ENCODE results near the gene DNAJB13. TPM values are rescaled to one million over a fixed set of nuclear protein-coding genes. Genes with fewer than 3 reads are reported as not detected.

Gene DNAJB13
- total RNA-seq, 4 donors from 2014 or later: 0.75 TPM; not detected in 3

DNA sequence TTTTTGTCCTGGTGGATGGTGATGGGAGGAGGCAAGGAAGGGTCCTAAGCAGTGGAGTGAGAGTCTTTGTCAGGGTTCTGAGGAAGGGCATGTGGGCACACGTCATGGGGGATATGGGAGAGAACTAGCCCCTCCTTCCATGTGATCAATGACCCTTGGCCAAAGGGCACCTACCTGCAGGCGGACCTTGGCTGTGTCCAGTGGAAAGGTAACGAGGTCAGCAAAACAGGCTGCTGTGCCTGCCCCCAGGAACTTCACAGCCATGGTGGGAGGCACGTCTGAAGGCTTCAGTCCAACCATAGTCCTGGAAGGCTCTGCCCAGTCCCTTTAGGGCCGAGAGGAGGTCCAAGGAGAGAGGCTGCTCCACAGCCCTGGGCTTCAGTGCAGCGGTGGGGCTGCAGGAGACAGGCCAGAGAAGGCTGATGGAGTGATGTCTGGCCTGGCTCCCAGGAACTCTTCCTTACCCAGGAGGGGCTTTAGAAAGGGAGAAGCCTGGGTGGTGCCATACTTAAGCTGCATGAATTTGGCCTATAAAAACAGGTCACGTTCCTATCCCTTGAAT is 56.0 kb downstream of the DNAJB13 start:
- DNase-seq: no peak
- Histone ChIP-seq H3K27ac (no peak overlapping the region), H3K9me3 (no peaks in the 10 kb centered on the region), H3K36me3 (peaks cover 7 to 8% of the 10 kb centered on the region in 2 donors), H3K4me1 (peaks cover 0 to 39% of the 10 kb centered on the region in 2 donors), H3K4me3 (replicated peaks in 1 of 3) (no peak overlapping the region), H3K27me3 (no peaks in the 10 kb centered on the region)
- 72 to 88% methylated on average over 7 of the region's 7 CpGs for WGBS, 2 donors
- no peak for TF ChIP-seq POLR2A (IDR thresholded peaks at IDR 0.05)
- TF ChIP-seq, protein P1, sequence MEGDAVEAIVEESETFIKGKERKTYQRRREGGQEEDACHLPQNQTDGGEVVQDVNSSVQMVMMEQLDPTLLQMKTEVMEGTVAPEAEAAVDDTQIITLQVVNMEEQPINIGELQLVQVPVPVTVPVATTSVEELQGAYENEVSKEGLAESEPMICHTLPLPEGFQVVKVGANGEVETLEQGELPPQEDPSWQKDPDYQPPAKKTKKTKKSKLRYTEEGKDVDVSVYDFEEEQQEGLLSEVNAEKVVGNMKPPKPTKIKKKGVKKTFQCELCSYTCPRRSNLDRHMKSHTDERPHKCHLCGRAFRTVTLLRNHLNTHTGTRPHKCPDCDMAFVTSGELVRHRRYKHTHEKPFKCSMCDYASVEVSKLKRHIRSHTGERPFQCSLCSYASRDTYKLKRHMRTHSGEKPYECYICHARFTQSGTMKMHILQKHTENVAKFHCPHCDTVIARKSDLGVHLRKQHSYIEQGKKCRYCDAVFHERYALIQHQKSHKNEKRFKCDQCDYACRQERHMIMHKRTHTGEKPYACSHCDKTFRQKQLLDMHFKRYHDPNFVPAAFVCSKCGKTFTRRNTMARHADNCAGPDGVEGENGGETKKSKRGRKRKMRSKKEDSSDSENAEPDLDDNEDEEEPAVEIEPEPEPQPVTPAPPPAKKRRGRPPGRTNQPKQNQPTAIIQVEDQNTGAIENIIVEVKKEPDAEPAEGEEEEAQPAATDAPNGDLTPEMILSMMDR (IDR thresholded peaks at IDR 0.05): no peak
- intact Hi-C loops (cut with DNase I): no loop called here

DNA sequence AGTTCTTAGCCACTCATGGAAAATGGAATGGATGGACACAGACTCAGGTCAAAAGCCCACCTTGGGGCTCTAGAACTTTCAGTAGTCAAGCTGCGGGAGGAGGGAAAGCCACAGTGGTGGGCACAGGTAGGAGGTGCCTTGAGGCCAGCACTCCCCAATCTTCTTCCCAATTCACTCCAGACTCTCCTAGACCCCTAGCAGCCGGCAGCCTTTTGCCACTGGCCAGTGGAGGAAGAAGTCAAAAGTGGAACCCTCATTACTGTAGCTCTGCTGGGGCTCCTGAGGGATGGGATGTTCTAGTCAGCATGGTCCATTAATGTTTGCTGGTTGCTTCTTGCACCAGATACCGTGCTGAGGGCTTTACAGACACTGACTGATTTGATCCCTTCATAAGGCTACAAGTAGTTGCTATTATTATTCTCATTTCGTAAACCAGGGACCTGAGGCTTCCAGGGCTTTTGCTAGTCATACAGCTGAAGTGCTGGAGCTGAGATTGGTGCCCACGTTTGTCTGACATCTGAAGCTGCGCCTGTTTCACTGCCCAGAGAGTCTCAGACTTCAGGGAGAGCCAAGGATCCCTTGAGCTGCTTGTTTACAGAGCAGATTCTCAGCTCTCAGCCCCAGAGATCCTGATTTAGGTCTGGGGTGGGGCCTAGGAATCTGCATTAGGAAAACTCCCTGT is 57.0 kb downstream of the DNAJB13 start:
- intact Hi-C loops (cut with DNase I): no loop called here

GRCh38 chr11:74008373-74009229 is 57.8 kb downstream of the DNAJB13 start, which contains the start of gene UCP3:
TSS of gene UCP3 (minus strand) at chr11:74009085. CDS start at chr11:74007042, 2,043 bp downstream.
- no peaks in the 10 kb centered on the region for H3K9me3 ChIP-seq
- no peak within 1 kb of the TSS for H3K4me3 ChIP-seq (replicated peaks in 1 of 3)
- no peak for TF ChIP-seq POLR2A (IDR thresholded peaks at IDR 0.05)
- TF ChIP-seq, protein P1 (IDR thresholded peaks at IDR 0.05): no peak
- 60 to 68% methylated on average over 9 of the region's 9 CpGs for WGBS, 2 donors
- peaks cover 0 to 39% of the 10 kb centered on the region in 2 donors for H3K4me1 ChIP-seq
- no peaks in the 10 kb centered on the region for H3K27me3 ChIP-seq
- peak within 1 kb of the TSS in 1 of 3 donors; percentile 65 for H3K27ac ChIP-seq
- intact Hi-C loops (cut with DNase I): no loop called here
- DNase-seq: peak; percentile 40 to 52
- peaks cover 0 to 3% of the 10 kb centered on the region in 2 donors for H3K36me3 ChIP-seq

More for the DNA sequence above, 57.0 kb downstream of the DNAJB13 start:
- WGBS, 2 donors: 77 to 81% methylated on average over 5 to 6 of the region's 6 CpGs
- no peaks in the 10 kb centered on the region for H3K9me3 ChIP-seq
- TF ChIP-seq POLR2A (IDR thresholded peaks at IDR 0.05): no peak
- TF ChIP-seq, protein P1 (IDR thresholded peaks at IDR 0.05): no peak
- peak overlapping the region in 1 of 3 donors; percentile 65 for H3K27ac ChIP-seq
- H3K27me3 ChIP-seq: no peaks in the 10 kb centered on the region
- DNase-seq: no peak
- peaks cover 6 to 8% of the 10 kb centered on the region in 2 donors for H3K36me3 ChIP-seq
- H3K4me3 ChIP-seq (replicated peaks in 1 of 3): no peak overlapping the region
- H3K4me1 ChIP-seq: peaks cover 0 to 39% of the 10 kb centered on the region in 2 donors

- no peak overlapping the region for H3K4me3 ChIP-seq (replicated peaks in 1 of 3)
- peaks cover 0 to 39% of the 10 kb centered on the region in 2 donors for H3K4me1 ChIP-seq
- TF ChIP-seq POLR2A (IDR thresholded peaks at IDR 0.05): no peak
- TF ChIP-seq, protein P1 (IDR thresholded peaks at IDR 0.05): no peak
- H3K36me3 ChIP-seq: no peaks in the 10 kb centered on the region
- H3K27me3 ChIP-seq: no peaks in the 10 kb centered on the region
- H3K9me3 ChIP-seq: no peaks in the 10 kb centered on the region
- WGBS, 2 donors: 83 to 89% methylated on average over 3 of the region's 3 CpGs
- intact Hi-C loops (cut with DNase I): no loop called here
- no peak for DNase-seq
- peak overlapping the region in 1 of 3 donors; percentile 65 for H3K27ac ChIP-seq
Observed at GRCh38 chr11:74009230-74009547, 58.4 kb downstream of the DNAJB13 start.

Data from thyroid gland (tissue), 4 donors.